GM21619 (cell line): ENCODE data around the gene CA5A.
"Not testable (repeated sequence)": the region's sequence is repeated elsewhere in the genome, so short reads cannot be mapped to it uniquely, and the experiment has no call there.

Source experiments
- ATAC-seq: cut with Tn5 transposase; IDR thresholded peaks from one replicate; pipeline ENCODE4 v1.9.1; 2021; ENCODE audit not compliant: unreplicated experiment

Gene CA5A

DNA sequence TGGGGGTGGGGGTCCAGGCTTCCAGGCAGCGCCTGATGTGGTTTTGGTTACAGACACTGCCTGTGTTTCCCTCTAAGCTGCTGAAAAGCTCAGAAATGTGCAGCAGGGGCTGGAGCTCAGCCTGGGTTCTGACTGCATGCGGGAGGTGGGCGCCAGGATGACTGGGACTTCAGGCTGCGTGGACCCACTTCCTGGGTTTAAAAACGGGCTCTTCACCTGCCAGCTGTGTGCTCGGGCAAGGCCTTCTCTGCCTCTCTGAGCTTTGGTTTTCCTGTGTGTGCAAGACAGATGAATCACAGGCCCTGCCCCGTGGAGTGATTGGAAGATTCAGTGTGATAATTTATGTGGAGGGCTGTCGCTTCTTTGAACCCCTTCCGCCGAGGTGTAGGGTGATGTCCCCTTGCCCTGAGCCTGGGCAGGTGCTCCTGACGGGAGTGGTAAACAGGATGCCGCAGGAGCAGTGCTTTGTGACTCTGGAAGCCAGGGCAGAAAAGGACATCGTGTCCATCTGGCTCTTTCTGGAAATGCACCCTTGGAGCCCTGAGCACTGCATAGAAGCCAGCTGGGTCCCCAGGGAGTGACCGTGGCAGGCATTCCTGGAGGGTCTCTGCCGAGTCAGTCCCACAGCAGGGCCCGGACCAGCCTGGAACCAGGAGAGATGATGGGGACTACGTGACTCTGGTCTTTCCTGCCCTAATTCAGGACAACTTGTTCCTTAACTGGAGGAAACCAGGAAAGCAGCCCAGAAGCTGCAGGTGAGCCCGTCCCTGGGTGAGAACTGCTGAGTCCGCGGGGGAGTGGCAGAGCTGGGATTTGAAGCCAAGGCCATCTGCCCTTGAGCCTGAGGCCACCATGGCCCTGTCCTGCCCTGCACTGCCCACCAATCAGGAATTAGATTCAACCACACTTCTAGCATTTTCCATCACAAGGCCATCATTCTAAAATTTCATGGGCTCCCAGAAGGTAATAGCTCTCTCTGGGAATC lies 38.5 kb downstream of the CA5A start:
- ATAC-seq = no peak

DNA sequence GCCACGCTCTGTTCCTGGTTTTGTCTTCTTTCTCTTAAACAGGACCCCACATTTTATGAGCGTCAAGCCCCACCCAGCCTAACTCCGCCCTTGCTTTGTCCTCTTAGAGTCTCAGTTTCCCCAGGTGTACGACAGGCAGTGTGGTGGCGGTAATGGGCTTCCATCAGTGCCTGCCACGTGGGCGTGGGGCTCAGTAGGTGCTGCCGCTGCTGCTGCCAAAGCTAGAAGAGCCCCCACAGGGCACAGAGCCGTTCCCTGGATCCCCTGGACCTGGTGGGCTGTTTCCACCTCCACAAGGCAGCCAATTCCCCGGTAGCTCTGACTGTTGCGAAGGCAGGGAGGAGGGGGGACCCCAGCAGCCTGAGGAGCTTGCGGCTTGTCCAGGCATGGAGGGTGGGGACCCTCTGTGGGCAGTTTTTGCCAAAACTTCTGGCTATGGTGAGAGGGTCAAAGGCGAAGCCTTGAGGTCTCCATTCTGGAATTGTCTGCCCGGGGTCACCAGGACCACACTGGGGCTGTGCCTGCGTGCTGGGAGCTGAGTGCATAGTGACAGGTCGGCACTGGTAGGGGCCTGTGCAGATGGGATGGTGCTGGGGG lies 39.3 kb downstream of the CA5A start:
- ATAC-seq = not testable (repeated sequence)

- ATAC-seq = not testable (repeated sequence)
These were observed 40.0 kb downstream of the CA5A start for GRCh38 chr16:87896176-87896890.

- peak; percentile 66 for ATAC-seq
These were observed 40.6 kb downstream of the CA5A start for GRCh38 chr16:87895641-87896141.

GRCh38 chr16:87894005-87894404 lies 42.3 kb downstream of the CA5A start:
- ATAC-seq = not testable (repeated sequence)

- ATAC-seq = no peak
These were observed 44.6 kb downstream of the CA5A start for GRCh38 chr16:87891764-87892163.

GRCh38 chr16:87889762-87890161 lies 46.6 kb downstream of the CA5A start:
- ATAC-seq = not testable (repeated sequence)

GRCh38 chr16:87888346-87888745 lies 48.0 kb downstream of the CA5A start:
- not testable (repeated sequence) for ATAC-seq

DNA sequence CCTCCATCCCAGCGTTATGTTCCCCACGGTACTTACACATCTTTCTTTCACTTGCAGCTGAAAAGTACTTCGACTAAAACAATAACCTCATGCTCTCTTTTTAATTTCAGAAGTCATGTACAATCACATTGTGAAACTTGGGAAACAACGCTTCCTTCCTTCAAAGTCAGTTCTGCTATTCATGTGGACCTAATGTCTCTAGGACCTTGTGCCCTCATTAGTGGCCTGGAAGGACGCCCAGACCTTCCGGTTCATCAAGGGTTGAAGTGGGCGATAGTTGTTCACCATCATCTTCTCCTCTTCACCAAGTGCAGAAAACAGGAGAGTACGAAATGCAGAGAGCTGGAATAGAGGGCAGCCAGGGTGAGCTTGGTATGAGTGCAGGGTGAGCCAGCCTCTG lies 48.4 kb downstream of the CA5A start:
- not testable (repeated sequence) for ATAC-seq

DNA sequence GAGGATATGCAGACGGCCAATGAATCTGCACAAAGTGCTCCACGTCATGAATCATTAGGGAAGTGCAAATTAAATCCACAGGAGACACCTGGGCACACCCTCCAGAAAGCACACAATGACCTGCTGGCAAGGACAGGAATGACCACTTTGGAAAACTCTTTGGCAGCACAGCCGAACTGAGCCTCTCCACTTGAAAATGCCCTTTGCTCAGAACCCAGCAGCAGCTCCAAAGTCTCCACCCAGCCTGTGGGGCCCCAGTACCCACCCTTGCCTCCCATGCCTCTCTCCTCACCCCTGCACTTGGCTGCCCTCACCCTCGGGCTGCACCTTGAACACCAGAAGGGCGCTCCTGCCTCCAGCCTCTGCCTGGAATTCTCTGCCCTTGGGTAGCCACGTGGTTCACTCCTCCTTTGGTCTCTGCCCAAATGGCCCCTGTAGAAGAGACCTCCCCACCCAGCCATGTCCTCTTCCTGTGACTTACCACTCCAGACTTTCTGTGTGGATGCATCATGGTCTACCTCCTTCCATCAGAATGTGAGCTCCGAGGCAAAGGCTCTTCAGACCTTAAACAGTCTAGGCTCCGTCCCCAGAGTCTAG lies 50.9 kb downstream of the CA5A start:
- not testable (repeated sequence) for ATAC-seq

DNA sequence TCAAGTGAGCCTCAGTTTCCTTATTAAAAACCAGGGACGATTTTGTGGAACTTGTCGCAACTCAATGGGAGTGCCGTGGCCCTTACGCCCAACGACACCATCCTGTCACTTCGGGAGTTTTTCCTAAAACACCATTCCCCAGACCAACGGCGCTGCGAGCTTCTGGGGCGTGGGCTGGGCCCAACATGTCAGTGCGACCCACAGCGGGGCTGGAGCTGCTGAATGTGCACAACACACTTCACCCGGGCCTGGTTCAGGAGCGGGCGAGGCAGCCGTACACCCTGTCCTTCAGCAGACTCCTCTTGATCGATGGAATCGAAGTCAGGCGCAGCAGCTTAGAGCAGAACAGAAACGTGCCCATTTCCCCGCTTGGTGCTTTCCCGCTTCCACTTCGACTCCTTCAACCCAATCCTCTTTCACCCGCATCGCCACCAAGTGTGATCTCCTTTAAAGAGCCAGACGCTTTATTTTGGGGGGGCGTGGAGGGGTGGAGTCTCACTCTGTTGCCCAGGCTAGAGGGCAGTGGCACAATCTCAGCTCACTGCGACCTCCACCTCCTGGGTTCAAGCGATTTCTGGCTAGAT lies 53.8 kb downstream of the CA5A start:
- no peak for ATAC-seq

GRCh38 chr16:87881324-87882200 lies 54.8 kb downstream of the CA5A start:
- no peak for ATAC-seq

GRCh38 chr16:87880117-87880696 lies 56.1 kb downstream of the CA5A start:
- ATAC-seq = no peak

GRCh38 chr16:87879411-87880013 lies 56.8 kb downstream of the CA5A start:
- not testable (repeated sequence) for ATAC-seq

GRCh38 chr16:87878704-87879103 lies 57.6 kb downstream of the CA5A start:
- ATAC-seq = no peak

DNA sequence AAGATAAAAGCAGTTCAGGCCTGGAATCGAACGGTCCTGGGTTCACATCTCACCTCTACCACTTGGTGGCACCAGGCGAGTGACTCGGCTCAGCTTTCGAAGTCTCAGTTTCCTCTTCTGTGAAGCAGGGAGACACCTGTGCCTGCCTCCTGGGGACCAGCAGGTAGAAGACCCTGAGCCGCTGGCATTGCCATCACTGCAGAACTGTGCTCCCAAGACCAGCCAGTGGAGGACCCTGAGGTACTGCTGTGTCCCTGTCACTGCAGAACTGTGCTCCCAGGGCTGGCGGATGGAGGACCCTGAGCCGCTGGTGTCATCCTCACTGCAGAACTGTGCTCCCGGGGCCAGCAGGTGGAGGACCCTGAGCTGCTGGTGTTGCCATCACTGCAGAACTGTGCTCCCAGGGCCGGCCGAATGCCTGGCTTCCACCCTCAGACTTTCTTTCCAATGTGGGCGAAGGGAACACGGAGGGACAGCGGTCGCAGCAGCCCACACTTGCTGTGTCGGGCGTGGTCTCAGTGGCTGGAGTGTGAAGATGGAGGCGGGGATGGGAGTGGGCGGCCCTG lies 58.3 kb downstream of the CA5A start:
- ATAC-seq = no peak

DNA sequence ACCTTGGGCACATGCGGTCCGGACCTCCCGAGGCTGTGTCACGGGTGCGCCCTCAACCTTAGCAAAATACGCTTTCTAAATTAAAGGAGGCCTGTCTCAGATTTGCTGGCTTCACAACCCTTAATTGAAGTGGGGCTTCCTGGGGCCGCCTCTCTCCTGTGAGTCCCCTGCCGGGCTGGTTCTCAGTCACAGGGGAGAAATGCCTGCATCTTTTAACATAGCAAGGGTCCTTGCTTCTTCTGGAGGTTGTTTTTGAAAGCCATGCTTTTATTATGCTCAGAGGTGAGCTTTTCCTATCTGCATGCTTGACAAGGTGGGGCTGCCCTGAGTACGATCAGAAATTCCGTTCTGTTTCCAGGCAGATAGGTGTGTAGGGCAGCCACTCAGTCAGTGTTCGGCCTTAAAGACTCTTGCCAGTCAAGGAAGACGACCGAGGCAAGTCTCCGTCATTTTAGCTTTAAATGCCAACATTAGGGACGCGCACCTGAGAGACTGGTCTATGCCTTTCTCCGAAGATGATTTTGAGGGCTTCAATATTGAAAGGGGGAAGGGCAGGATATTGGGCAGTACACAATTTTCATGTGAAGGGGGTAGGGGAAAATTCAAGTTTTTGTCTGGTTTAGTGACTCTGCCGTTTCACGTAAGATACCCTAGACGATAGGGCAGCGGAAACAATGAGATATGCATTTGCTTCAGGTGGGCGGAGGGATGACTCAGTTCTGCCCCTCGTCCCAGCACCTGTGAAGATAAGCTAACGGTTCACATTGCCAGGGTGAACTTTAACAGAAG lies 61.5 kb downstream of the CA5A start:
- no peak for ATAC-seq
